Islet precursor cell (in vitro differentiated cells): ENCODE results near the gene COL25A1.
"Not testable (repeated sequence)": the region's sequence is repeated elsewhere in the genome, so short reads cannot be mapped to it uniquely, and the experiment has no call there.

Experiments used
- DNase-seq: peaks from one replicate; pipeline ENCODE4 v3.0.0-alpha.2; 2018

The COL25A1 gene

DNA sequence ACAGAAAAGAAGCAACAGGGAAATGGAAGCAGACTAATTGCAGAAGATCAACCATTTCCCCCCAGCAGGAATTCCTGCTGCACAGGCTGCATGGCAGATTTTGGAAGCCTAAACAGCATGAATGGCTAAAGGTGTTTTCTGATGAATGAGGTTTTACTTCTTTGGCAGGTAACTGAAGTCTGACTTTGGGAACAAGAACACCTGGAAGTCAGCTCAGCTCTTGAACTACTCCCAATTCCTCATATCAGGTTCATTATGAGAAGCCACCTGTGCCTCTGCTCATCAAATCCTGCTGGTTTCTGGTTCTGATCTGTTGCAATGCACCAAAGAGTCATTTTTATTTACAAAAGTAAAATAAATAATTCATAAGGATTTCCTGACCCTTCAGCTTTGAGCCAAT, 139.0 kb downstream of the COL25A1 start:
- no peak for DNase-seq

DNA sequence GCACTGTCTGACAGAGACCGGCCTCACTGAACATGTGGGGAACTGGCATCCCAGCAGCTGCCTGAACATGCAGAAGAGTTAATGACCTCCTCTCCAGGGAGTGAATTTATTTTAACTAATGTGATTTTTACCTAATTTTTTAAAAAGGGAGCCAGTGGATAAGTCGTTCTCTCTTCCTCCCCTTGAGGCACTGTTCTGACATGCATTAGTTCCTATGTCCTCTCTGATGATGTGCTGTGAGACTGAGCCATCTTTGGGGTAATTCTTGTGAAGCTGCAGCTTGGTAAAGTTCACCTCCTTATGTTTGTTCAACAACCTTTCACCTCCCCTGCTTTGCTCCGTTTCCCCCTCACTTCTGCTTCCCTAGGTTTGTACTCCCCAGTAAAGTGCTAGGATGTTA, 139.7 kb downstream of the COL25A1 start:
- DNase-seq = no peak

DNA sequence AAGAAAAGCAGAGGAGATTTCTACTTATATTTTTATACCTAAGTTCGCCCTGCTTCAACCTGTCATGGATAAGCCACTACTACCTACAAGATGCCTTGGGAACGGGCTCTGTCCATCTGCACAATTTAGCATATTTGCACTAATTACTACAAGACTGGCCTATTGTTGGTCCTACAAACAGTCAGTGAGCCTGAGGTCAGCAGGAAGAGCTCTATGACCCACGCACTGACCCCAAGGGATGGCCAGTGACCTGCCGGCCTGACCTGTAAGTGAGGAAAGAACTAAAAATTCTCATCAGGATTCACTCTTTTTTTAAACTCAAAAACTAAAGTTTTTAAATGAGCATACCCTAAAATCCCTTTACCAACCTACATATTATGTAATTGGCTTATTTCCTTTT, 142.0 kb downstream of the COL25A1 start:
- no peak for DNase-seq

DNA sequence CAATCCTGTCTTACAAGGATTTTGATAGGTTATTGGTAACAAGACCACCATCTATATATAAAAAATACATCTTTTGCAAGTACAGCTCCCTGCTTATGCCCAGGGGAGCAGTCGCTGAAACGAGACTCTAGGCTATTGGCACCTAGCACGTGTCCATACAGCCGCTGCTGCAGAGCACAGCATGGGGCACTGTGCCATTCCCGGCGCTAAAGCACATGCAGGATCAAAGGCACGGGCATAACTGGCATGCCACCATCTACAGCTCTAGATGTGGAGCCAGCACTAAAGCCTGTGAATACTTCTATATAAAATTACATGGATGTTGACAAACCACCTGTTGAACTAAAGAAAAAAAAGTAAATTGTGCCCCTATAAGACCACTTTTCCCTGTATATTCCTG, 144.8 kb downstream of the COL25A1 start:
- no peak for DNase-seq

GRCh38 chr4:109157205-109157604, 145.3 kb downstream of the COL25A1 start:
- no peak for DNase-seq

GRCh38 chr4:109156356-109156755, 146.1 kb downstream of the COL25A1 start:
- no peak for DNase-seq

GRCh38 chr4:109155682-109156283, 146.7 kb downstream of the COL25A1 start:
- no peak for DNase-seq

DNA sequence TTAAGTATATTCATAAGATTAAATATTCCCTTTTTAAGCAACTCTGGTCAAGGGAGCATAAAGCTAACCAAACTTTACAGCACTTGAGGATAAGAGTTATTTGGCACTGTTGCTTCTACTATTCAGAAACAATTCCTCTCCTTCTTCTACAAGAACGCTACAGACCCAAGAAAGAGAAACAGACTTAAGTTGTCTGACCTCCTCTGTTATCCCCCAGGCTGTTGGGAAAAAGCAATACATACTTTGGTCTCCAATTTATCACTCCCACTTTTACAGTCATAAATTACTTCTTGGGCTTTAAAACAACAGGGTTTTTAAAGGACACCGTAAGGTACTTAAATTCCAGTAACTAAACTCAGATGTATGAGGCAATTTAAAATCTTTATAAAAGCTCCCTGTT, 147.4 kb downstream of the COL25A1 start:
- no peak for DNase-seq

GRCh38 chr4:109154424-109154823, 148.0 kb downstream of the COL25A1 start:
- DNase-seq = no peak

GRCh38 chr4:109149836-109150235, 152.6 kb downstream of the COL25A1 start:
- DNase-seq = no peak

- no peak for DNase-seq
These were observed 153.8 kb downstream of the COL25A1 start for GRCh38 chr4:109148577-109149075.

GRCh38 chr4:109147135-109147534, 155.3 kb downstream of the COL25A1 start:
- no peak for DNase-seq

- DNase-seq = no peak
These were observed 156.0 kb downstream of the COL25A1 start for GRCh38 chr4:109146499-109146898.

- DNase-seq = not testable (repeated sequence)
These were observed 164.3 kb downstream of the COL25A1 start for GRCh38 chr4:109138125-109138524.

DNA sequence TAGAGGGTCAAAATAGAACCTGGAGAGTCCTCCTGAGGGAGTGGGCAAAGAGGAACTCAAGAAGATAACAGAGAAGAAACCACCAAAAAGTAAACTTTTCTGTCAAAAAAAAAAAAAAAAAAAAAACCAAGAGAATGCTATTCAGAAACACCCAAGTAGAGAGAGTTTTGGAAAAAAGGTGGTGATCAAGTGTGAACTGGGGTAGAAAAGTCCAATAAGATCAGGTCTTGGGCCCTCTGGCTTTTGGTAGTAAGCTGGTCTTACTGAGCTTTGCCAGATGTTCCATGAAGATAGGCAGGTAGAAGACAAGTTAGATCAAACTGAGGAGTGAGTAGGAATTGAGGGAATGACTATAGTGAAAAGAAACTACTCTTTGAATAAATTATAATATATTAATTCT, 167.5 kb downstream of the COL25A1 start:
- DNase-seq = no peak

DNA sequence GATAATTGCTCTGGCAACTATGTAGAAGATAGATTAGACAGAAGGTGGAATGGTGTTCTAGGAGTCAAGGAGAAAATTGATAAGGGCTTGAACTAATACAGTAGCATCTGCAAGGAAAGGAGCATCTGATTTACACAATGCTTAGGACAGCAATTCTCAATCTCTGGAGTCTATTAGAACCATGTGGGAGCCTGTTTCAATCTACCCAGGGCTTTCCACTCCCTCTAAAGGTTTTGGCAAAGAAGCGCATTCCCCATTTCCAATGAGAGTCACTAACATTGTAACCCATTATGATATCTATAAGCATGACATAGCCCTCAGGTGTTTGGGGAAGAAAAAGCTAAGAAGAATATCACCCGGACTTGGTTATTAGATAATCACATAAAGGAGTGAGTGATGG, 168.2 kb downstream of the COL25A1 start:
- DNase-seq = no peak

- DNase-seq = peak; percentile 52
These were observed 170.9 kb downstream of the COL25A1 start for GRCh38 chr4:109131559-109131958.

DNA sequence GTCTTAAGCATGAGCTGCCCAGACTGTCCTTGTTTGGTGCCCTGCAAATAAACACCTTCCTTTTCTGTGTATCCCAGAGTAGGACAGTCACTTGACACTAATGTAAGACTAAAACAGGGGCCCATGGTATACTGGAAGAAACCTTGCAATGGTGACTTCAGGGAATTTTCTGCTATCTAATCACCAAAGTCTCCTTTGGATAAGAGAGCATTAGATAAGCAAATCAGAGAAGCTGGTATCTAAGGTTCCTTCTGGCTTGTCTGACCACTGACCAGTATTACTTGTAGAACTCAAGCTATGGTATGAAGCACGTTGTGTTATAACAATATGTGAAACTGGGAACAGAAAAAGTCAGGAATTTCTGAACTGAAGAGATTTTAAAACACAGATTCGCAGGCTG, 173.9 kb downstream of the COL25A1 start:
- DNase-seq = no peak

GRCh38 chr4:109127866-109128265, 174.6 kb downstream of the COL25A1 start:
- DNase-seq = no peak

GRCh38 chr4:109126856-109127255, 175.6 kb downstream of the COL25A1 start:
- no peak for DNase-seq

DNA sequence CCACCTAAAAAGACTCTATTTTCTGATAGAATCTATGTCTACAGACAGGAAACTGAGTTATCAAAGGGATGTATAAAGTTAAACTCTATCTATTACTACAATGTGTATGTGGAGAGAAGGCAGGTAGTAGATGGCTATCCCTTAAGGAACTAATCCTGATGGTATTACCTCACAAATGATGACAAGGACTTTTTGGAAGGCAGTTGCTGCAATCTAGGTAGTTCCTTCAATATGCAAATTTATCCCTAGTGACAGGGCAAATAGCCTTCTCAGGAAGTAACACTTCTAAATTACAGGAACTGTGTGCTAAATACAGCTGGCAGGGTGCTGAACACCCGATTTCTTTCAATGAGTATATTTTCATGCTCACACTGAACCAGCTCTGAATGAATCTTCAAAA, 177.4 kb downstream of the COL25A1 start:
- DNase-seq = no peak

GRCh38 chr4:109123951-109124350, 178.5 kb downstream of the COL25A1 start:
- DNase-seq = no peak

DNA sequence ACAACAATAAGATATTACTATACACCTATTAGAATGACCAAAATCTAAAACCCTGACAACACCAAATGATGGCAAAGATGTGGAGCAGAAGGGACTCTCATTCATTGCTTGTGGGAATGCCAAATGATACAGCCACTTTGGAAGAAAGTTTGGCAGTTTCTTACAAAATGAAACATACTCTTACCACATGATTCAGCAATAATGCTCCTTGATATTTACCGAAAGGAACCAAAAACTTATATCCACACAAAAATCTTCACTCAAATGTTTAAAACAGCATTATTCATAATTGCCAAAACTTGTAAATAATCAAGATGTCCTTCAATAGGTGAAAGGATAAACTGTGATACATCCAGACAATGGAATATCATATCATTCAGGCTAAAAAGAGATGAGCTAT, 180.9 kb downstream of the COL25A1 start:
- DNase-seq = no peak

GRCh38 chr4:109119852-109120251, 182.6 kb downstream of the COL25A1 start:
- DNase-seq = no peak

DNA sequence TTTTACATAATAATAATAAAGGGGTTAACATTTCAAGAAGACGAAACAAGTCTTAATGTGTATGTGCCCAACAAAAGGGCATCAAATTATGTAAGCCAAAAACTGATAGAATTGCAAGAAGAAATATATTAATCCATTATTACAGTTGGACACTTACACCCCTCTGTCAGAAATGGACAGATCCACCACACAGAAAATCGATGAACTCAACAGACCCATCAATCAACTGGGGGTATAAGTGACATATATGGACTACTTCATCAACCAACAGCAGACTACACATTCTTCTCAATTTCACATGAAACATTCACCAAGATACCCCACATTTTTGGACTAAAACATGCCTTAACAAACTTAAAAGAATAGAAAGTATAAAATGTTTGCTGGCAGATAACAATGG, 183.8 kb downstream of the COL25A1 start:
- DNase-seq = no peak
